Measurements from ENCODE around the gene PIP5K1C.

PIP5K1C gene

DNA sequence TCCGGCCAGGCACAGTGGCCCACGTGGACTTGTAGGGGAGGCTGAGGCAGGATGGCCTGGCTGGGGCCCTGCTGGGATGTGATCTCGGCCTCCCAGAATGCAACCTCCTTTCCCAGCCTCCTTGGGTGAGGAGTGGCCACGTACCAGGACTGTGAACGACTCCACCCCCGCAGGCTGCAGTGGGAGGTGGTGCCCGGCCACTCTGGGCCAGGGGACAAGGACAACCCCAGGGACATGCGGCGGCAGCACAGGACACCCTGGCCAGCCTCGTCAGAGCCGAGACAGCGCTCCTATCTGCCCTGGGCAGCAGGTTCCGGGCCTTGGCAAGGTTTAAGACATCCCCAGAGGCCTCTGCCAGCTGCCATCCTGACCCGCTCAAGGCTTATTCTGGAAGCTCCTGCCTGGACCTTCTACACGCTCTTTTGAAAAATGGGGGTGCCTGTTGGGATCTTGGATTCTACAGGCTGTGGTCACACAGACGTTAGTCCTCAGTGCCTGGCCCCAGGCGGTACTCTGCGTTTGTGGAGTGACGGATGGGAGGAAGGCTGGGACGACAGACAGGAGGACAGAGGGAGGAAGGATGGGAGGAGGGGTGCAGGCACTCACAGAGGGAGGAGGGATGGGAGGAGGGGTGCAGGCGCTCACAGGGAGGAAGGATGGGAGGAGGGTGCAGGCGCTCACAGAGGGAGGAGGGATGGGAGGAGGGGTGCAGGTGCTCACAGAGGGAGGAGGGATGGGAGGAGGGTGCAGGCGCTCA lies 53.8 kb downstream of the PIP5K1C start:
- DNase-seq (ENCODE audit: low read depth, low spot score), result no peak

DNA sequence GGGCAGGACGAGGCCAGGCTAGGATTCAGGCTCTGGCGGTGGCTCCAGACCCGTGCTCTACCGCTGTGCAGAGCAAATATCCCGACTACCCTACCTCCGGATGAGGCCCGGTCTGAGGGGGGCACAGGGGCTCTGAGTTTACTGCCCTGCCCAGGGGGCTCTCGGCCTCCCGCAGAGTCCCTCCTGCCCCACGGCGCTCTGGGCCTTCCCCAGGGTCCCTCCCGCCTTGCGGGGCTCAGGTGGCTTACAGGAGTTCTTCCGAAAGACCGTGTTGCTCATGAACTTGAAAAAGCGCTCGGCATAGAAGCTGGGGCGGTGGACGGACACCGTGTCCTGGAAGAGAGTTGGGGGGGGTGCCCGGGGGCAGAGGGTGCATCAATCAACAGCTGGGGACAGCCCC lies 54.5 kb downstream of the PIP5K1C start:
- no peak for DNase-seq (ENCODE audit: low read depth, low spot score)

DNA sequence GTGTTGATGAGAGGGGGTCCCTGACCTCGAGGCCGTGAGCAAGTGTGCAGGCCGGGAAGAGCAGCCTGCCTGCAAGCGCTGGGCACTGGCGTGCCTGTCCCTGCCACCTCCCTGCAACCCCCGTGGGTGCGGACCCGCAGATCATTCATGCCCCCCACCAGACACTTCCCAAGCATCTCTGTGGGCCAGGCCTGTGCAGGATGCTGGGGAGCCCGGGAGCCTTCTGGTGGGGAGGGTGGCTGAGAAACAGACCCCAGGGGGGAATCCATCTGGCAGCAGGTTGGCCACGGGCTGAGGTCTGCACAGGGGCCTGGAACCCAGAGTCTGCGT lies 55.2 kb downstream of the PIP5K1C start:
- no peak for DNase-seq (ENCODE audit: low read depth, low spot score)

GRCh38 chr19:3644351-3645066 lies 55.8 kb downstream of the PIP5K1C start:
- no peak for DNase-seq (ENCODE audit: low read depth, low spot score)

DNA sequence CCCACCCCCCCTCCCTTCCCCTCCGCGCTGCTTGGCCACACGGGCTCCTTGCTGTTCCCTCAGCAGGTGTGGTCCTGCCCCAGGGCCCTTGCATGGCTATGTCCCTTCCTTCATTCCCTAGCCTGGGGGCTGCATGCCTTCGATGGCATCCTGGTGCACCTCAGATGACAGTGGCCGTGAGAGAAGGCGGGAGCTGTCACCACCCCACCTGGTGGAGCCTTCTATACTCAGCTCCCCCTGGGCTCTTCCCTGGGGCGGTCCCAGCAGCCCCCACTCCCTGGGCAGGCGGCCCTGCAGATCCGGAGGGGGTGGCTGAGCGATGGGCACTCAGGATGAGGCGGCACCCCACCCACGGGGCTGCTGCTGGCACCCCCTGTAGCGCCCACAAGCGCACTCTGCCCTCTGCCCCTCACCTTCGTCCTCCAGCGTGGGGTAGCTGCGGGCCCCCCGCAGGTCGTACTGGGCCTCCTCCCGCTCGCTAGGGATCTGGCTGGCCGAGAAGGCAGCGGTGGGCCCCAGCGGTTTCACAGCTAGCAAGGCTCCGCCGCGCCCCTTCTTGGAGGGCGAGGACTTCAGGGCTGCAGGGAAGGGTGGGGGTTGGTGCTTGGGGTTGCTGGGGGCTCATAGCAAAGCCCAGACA lies 56.5 kb downstream of the PIP5K1C start:
- DNase-seq (ENCODE audit: low read depth, low spot score), result no peak

- DNase-seq (ENCODE audit: low read depth, low spot score), result no peak
These were observed 57.1 kb downstream of the PIP5K1C start for GRCh38 chr19:3642987-3643673.

DNA sequence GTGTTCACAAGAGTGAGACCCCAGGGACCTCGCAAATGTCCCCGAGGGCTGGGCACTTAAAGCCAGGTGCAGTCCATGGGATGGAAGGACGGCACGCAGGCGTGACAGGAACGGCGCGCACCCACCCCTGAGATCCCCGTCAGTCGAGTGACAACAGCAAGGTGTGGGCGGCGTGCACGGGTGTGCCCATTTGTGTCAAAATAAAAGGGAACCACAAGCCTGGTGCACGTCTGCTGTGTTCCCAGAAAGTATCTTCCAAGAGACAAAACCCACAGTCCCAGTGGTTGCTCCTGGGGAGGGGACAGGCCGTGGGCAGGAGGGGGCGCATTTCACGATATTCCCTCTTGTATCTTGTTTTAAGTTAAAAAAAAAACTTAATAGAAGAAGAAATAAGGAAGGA lies 58.0 kb downstream of the PIP5K1C start:
- DNase-seq (ENCODE audit: low read depth, low spot score), result no peak

GRCh38 chr19:3641515-3642269 lies 58.6 kb downstream of the PIP5K1C start:
- DNase-seq (ENCODE audit: low read depth, low spot score), result no peak

- no peak for DNase-seq (ENCODE audit: low read depth, low spot score)
These were observed 60.8 kb downstream of the PIP5K1C start for GRCh38 chr19:3639479-3639878.

DNA sequence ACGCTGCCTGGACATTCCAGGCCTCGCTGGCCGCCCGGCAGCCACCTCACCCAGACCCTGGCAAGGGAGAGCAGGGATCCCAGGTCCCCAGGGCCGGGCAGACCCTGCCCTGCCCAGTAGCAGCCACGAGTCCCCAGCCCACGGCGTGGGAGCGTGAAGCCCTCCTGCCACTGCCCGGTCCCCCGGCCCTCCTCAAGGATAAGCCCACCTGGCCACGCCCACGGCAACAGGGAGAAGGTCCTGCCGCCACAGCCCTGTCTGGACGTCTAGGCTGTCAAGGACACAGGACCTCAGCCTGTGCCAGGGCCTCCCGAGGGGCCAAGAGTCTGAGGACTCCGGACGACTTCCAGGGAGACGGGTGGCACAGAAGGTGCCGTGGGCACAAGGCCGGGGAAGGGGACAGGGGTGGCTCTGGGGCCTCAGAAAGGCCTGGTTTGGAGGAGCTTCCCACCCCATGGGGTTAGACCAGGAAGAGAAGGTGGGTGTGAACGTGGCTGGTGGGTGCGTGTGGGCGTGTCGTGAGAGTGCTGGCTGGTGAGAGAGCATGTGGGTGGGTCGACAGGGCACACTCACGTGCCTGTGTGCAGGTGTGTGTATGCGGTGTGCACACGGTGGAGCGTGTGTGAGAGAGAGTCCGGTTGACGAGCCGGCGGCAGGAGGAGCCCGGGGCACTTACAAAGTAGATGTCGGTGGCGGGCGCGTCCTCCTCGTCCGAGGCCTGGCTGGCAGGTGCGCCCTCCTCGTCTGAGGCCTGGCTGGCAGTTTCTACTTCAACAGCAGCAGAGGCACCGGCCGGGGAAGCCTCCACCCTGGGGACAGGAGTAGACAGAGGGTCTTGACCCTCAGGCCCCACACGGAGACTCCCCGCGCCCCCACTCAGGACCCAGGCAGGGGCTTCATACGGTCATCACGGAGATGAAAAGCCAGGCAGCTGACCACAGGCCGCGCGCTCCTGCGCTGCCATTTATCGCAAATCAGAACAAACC lies 61.8 kb downstream of the PIP5K1C start:
- DNase-seq (ENCODE audit: low read depth, low spot score), result no peak

- DNase-seq (ENCODE audit: low read depth, low spot score), result no peak
These were observed 62.6 kb downstream of the PIP5K1C start for GRCh38 chr19:3637621-3638020.

DNA sequence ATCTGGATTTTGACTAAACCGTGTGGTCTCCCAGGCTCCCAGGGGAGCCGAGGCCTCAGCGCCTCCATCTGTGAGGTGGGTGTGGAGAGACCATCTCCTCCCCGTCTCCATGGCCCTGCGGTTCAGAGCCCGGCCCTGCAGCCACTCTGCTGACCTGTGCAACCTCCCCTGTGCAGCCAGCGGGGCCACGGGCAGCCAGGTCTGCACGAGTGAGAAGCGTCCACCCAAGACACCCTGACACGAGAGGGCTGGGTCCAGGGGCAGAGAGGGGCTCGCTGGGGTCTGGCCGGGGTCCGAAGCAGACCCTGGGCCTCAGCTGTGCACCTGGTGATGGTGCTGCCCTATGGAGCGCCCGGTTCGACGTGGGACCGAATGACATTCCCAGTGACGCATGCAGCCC lies 63.3 kb downstream of the PIP5K1C start:
- DNase-seq (ENCODE audit: low read depth, low spot score), result no peak

GRCh38 chr19:3636506-3636905 lies 63.8 kb downstream of the PIP5K1C start:
- DNase-seq (ENCODE audit: low read depth, low spot score), result no peak

GRCh38 chr19:3634496-3635045 lies 65.7 kb downstream of the PIP5K1C start:
- DNase-seq (ENCODE audit: low read depth, low spot score), result no peak

- no peak for DNase-seq (ENCODE audit: low read depth, low spot score)
These were observed 66.7 kb downstream of the PIP5K1C start for GRCh38 chr19:3633559-3633988.

DNA sequence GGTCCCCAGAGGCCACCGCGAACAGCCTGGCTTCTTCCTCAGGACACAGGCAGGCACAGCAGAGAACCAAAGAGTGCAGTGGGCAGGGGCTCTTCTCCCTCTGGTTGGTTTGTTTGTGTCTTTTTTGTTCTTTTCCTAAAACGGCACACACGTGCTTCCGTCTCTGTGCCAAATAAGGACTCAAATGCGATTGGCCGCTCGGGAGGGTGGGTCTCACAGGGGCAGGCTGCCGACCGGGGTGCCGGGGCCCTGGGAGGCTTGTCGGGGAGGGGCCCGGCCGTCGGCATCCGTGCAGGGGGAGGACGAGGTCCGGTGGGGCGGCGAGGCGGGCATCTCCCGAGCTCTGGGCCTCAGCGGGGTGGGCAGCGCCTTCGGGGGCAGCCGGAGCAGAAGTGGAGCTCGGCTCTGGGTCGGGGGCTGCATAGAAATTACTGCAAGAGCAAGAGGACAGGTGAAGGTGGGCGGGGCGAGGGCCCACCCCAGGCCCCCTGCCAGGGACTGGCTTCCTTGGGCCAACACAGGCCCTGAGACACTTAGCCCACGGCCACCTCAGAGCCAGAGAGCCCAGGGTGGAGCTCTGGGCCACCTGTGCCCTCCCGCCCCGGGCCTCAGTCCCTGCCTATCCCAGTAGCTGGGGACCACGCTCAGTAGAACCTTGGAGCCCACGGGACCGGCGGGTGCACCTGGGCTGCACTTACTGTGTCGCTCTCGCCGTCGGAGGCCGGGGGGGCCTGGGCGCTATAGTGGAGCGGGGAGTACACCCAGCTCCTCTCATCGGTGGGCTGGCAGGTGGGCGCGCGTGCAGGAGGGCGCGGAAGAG lies 67.3 kb downstream of the PIP5K1C start:
- DNase-seq (ENCODE audit: low read depth, low spot score), result no peak

DNA sequence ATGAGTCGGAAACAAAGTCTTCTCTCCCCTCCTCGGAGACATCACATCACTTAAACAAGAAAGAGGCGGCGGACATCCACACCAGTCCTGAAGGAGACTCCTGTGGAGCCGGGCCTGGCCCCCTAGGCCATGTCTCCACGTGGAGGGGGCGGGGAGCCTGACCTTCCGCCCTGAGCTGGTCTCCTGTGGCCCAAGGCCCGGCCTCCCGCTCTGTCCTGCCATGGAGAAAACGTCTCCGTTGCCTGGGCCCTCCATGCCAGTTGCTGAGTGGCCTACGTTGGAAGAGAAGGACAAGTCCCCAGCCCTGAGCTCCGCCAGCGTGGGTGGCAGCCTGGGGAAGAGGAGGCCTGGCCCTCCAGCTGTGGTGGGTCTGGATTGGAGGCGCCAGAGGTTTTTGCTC lies 68.2 kb downstream of the PIP5K1C start:
- no peak for DNase-seq (ENCODE audit: low read depth, low spot score)

DNA sequence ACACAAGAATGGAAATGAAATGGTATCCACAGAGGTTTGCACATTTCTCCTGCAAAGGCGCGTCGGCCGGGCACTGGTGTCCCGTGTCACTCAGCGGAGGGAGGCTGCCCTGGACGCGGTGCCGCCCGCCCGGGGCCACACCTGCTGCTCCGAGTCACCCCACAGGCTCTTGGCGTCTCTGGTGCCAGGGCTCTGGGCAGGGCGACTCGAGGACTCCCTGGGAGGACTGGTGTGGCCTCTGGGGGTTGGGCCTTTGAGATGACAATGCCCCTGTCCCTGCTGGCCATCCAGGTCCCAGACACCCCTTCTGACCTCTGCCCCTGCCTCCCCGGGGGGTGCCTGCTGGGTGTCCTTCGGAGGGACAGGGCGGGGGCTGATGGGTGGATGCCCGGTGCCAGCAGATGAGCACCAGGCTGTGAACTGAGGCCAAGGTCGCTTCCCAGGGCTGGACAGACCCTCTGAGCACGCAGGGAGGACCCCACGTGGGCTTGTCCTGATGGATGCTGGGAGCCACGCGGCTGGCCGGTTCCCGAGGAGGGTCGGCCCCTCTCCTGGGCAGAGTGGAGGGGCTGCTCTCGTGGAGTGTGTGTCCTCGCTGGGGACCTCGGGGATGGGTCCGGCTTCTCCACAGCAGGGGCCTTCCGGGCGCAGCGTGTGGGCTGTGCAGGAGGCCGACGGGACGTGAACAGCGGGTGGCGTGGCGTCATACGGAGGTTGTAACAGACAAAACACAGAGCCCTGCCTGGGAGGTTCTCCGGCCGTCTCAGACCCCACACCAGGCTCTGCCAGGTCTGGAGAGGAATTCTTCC lies 69.0 kb downstream of the PIP5K1C start:
- DNase-seq (ENCODE audit: low read depth, low spot score), result no peak

Measured in brain pericyte (primary cell).